ENCODE measurements around the gene RNF180. TPM values are rescaled to one million over a fixed set of nuclear protein-coding genes. Genes with fewer than 3 reads are reported as not detected.

RNF180 gene
- polyA plus RNA-seq, 2 of the 4 experiments (the other 2 are of a cell fraction) = 0.14 to 0.50 TPM

DNA sequence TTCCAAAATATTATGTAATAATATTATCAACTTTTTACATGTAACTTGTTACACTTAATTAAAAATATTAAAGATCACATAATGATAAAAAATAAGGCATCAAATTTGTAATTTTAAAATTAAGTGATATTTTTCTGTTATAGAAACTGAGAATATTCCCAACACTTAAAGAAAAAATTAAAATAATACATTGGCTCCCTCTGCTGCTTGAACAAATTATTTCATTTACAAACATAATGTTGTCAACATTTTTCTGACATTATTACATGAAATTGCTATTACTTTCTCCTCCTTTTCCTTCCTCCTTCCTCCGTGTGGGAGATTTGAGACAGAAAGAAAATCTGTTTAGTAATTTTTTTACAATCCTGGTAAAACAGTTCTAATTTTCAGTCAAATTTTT lies 42.3 kb downstream of the RNF180 start:
- no peak for FAIRE-seq
- ChIA-PET POLR2A (no interaction called here), CTCF (interaction anchor here (0.6 to 2.6 kb wide), 4 partner anchors 42 to 61 kb away, joined by 3 to 17 read pairs (median 4); partner anchors contain the start of gene RNF180)
- H3K4me3 ChIP-seq = no peak overlapping the region
- H3K27ac ChIP-seq = no peak overlapping the region
- TF ChIP-seq BHLHE40 (IDR thresholded peaks at IDR 0.05; ENCODE audit: low read depth, low read length) = no peak
- TF ChIP-seq, protein P1, sequence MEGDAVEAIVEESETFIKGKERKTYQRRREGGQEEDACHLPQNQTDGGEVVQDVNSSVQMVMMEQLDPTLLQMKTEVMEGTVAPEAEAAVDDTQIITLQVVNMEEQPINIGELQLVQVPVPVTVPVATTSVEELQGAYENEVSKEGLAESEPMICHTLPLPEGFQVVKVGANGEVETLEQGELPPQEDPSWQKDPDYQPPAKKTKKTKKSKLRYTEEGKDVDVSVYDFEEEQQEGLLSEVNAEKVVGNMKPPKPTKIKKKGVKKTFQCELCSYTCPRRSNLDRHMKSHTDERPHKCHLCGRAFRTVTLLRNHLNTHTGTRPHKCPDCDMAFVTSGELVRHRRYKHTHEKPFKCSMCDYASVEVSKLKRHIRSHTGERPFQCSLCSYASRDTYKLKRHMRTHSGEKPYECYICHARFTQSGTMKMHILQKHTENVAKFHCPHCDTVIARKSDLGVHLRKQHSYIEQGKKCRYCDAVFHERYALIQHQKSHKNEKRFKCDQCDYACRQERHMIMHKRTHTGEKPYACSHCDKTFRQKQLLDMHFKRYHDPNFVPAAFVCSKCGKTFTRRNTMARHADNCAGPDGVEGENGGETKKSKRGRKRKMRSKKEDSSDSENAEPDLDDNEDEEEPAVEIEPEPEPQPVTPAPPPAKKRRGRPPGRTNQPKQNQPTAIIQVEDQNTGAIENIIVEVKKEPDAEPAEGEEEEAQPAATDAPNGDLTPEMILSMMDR (IDR thresholded peaks at IDR 0.05) = peak; percentile 43
- no peak for TF ChIP-seq GATA3 (IDR thresholded peaks at IDR 0.05; ENCODE audit: borderline replicate concordance)
- no peak for TF ChIP-seq HOXB13 (CRISPR knock-in tag; IDR thresholded peaks at IDR 0.05; ENCODE audit: low read depth)
- peak; percentile 48 for TF ChIP-seq SMC3 (IDR thresholded peaks at IDR 0.05)
- TF ChIP-seq RAD21 (conservative IDR thresholded peaks at IDR 0.05 in 1 of 2, IDR thresholded peaks at IDR 0.05 in 1 of 2) = peak; percentile 50 to 62
- no peaks in the 10 kb centered on the region for H3K4me1 ChIP-seq
- H3K9me3 ChIP-seq = no peaks in the 10 kb centered on the region
- ATAC-seq = no peak
- 4% methylated on average over 1 of the region's 1 CpG for WGBS (ENCODE audit: missing lambda C conversion rate)
- no peak overlapping the region for H3K4me2 ChIP-seq
- peak in 1 of 2 experiments; percentile 14 for DNase-seq (ENCODE audit: low read depth in 1 of 2, low spot score in 1 of 2)

DNA sequence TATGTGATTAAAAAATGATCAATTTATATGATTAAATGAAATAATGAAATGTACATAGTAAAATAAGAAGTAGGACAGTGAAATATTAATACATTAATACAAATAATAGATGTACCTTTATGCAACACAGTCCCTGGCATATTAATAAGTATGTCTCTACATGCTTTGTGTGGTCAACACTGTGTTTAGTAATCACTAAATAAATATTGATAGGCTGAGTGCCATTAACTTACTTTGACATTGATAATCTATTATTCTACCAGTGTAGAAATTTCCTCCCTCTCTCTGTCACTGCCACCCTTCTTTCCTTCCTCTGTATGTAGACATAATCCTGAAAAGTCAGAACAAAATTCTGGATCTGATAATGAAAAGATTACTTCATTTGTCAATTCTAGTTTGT lies 43.7 kb downstream of the RNF180 start:
- Histone ChIP-seq H3K4me1 (no peaks in the 10 kb centered on the region), H3K9me3 (no peaks in the 10 kb centered on the region), H3K27ac (no peak overlapping the region), H3K4me2 (no peak overlapping the region), H3K4me3 (no peak overlapping the region)
- ATAC-seq = no peak
- TF ChIP-seq CEBPB (IDR thresholded peaks at IDR 0.05) (no peak), HES2 (IDR thresholded peaks at IDR 0.05) (no peak), HDAC2 (IDR thresholded peaks at IDR 0.05) (no peak), ZSCAN20 (CRISPR knock-in tag; IDR thresholded peaks at IDR 0.05) (no peak), ESRRA (IDR thresholded peaks at IDR 0.05; ENCODE audit: borderline replicate concordance, low read length) (no peak), FOSB (CRISPR knock-in tag; IDR thresholded peaks at IDR 0.05) (no peak), JUN (IDR thresholded peaks at IDR 0.05) (no peak), RCOR1 (IDR thresholded peaks at IDR 0.05; ENCODE audit: low read depth, low read length) (no peak), HOXB5 (CRISPR knock-in tag; IDR thresholded peaks at IDR 0.05) (no peak), USF2 (IDR thresholded peaks at IDR 0.05) (no peak), E2F6 (IDR thresholded peaks at IDR 0.05; ENCODE audit: borderline replicate concordance, low read depth) (no peak), PHF8 (IDR thresholded peaks at IDR 0.05; ENCODE audit: borderline replicate concordance, low read depth) (no peak), RNF2 (IDR thresholded peaks at IDR 0.05; ENCODE audit: borderline replicate concordance, low read depth) (no peak)
- DNase-seq (ENCODE audit: low read depth in 1 of 2, low spot score in 1 of 2) = no peak
- POLR2A ChIA-PET = no interaction called here
- no peak for FAIRE-seq
- CTCF ChIA-PET = interaction anchor here (1.0 kb wide), 1 partner anchor 62 kb away, joined by 3 read pairs; no protein-coding TSS in a partner anchor

- FAIRE-seq (no peak), DNase-seq (ENCODE audit: low read depth in 1 of 2, low spot score in 1 of 2) (no peak), ATAC-seq (0 out of 6 replicates have a peak, but pooled peaks of 1 of the 2 experiments have one; percentile 62)
- ChIA-PET CTCF (interaction anchor here (0.8 to 1.3 kb wide), 2 partner anchors 18 to 63 kb away, joined by 3 to 4 read pairs; no protein-coding TSS in a partner anchor), POLR2A (no interaction called here)
- H3K27ac ChIP-seq = no peak overlapping the region
- H3K4me3 ChIP-seq = no peak overlapping the region
- H3K9me3 ChIP-seq = no peaks in the 10 kb centered on the region
- H3K4me2 ChIP-seq = no peak overlapping the region
- H3K4me1 ChIP-seq = no peaks in the 10 kb centered on the region
- TF ChIP-seq JUNB (IDR thresholded peaks at IDR 0.05) (no peak), SMC3 (IDR thresholded peaks at IDR 0.05) (no peak), POLR2A (IDR thresholded peaks at IDR 0.05; ENCODE audit: low read length) (no peak), CEBPB (IDR thresholded peaks at IDR 0.05) (no peak), ZSCAN20 (CRISPR knock-in tag; IDR thresholded peaks at IDR 0.05) (no peak), CHD4 (IDR thresholded peaks at IDR 0.05; ENCODE audit: borderline replicate concordance) (no peak), ZFP36 (IDR thresholded peaks at IDR 0.05; ENCODE audit: borderline replicate concordance, partially characterized antibody) (no peak), EHF (CRISPR knock-in tag; IDR thresholded peaks at IDR 0.05) (no peak), NPAS2 (CRISPR knock-in tag; IDR thresholded peaks at IDR 0.05; ENCODE audit: borderline replicate concordance) (no peak), BCL3 (IDR thresholded peaks at IDR 0.05) (no peak)
- TF ChIP-seq, protein P2, sequence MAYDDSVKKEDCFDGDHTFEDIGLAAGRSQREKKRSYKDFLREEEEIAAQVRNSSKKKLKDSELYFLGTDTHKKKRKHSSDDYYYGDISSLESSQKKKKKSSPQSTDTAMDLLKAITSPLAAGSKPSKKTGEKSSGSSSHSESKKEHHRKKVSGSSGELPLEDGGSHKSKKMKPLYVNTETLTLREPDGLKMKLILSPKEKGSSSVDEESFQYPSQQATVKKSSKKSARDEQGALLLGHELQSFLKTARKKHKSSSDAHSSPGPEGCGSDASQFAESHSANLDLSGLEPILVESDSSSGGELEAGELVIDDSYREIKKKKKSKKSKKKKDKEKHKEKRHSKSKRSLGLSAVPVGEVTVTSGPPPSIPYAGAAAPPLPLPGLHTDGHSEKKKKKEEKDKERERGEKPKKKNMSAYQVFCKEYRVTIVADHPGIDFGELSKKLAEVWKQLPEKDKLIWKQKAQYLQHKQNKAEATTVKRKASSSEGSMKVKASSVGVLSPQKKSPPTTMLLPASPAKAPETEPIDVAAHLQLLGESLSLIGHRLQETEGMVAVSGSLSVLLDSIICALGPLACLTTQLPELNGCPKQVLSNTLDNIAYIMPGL (CRISPR knock-in tag; IDR thresholded peaks at IDR 0.05; ENCODE audit: borderline replicate concordance) = no peak
These were observed 45.2 kb downstream of the RNF180 start for GRCh38 chr5:64210866-64211265.

Measured in A549 (cell line).